ENCODE measurements around the gene USP15. TPM values are rescaled to one million over a fixed set of nuclear protein-coding genes. Genes with fewer than 3 reads are reported as not detected.

USP15 gene
- total and polyA plus RNA-seq, 2 of the 4 experiments (the other 2 are of a cell fraction): 28.5 to 49.6 TPM

GRCh38 chr12:62372134-62372533 lies 111.9 kb downstream of the USP15 start:
- Histone ChIP-seq H3K56ac (ENCODE audit: extremely low read depth, insufficient read depth, low read length) (no peak overlapping the region), H2BK15ac (ENCODE audit: low read depth, low read length) (no peak overlapping the region), H3K9me3 (ENCODE audit: control insufficient read depth, insufficient read depth, low read length) (no peaks in the 10 kb centered on the region), H2AFZ (replicated peaks; ENCODE audit: low read length, poor library complexity) (no peak overlapping the region), H4K8ac (ENCODE audit: low read depth in 2 of 2, low read length in 2 of 2) (no peak overlapping the region), H3K4me3 (ENCODE audit: insufficient read depth, low read depth, low read length) (no peak overlapping the region), H3K9ac (ENCODE audit: low read depth, low read length) (no peak overlapping the region), H3K27ac (ENCODE audit: insufficient read depth, low read length) (no peak overlapping the region), H3K4me1 (ENCODE audit: control insufficient read depth, insufficient read depth, low read length) (no peaks in the 10 kb centered on the region), H2BK120ac (ENCODE audit: low read depth, low read length) (no peak overlapping the region), H2BK20ac (ENCODE audit: low read depth, low read length) (no peak overlapping the region), H3K4ac (ENCODE audit: low read depth, low read length) (no peak overlapping the region), H3K36me3 (ENCODE audit: control insufficient read depth, insufficient read depth, low read length) (no peaks in the 10 kb centered on the region), H2BK5ac (ENCODE audit: low read depth, low read length, poor library complexity, severe bottlenecking) (no peak overlapping the region), H3K27me3 (ENCODE audit: control insufficient read depth, insufficient read depth, low read length) (no peaks in the 10 kb centered on the region), H4K5ac (ENCODE audit: low read depth, low read length) (no peak overlapping the region), H3K14ac (replicated peaks; ENCODE audit: low read depth, low read length) (no peak overlapping the region), H2AK9ac (replicated peaks; ENCODE audit: low read depth, low read length, poor library complexity) (no peak overlapping the region), H3K79me1 (ENCODE audit: low read depth in 1 of 2, low read length in 2 of 2) (peaks cover 9 to 16% of the 10 kb centered on the region in 2 experiments), H2AK5ac (ENCODE audit: low read depth, low read length) (no peak overlapping the region), H3K23ac (ENCODE audit: low read depth, low read length) (no peak overlapping the region), H3K18ac (ENCODE audit: low read depth, low read length) (no peak overlapping the region), H3K9me1 (ENCODE audit: insufficient read depth, low read length) (no peaks in the 10 kb centered on the region), H3K4me2 (ENCODE audit: low read depth, low read length) (no peak overlapping the region), H4K91ac (ENCODE audit: insufficient read depth, low read depth, low read length) (no peak overlapping the region), H4K20me1 (ENCODE audit: insufficient read depth, low read length) (no peaks in the 10 kb centered on the region)
- no CpG with 5 or more reads among the region's 2 CpGs for WGBS, 2 experiments (ENCODE audit: extremely low coverage in 2 of 2, insufficient read length in 1 of 2)
- intact Hi-C loops (cut with micrococcal nuclease) (no loop called here), dilution Hi-C loops (cut with HindIII; ENCODE audit: low sequenced_read_pairs, unreplicated experiment) (no loop called here), in situ Hi-C loops (cut with MboI; ENCODE audit: low sequenced_read_pairs) (no loop called here)
- no peak for TF ChIP-seq ELK1 (IDR thresholded peaks at IDR 0.05; ENCODE audit: borderline replicate concordance, low read depth, low read length)
- no peak for TF ChIP-seq SMC3 (IDR thresholded peaks at IDR 0.05; ENCODE audit: low read depth, low read length)
- no peak for TF ChIP-seq POLR2A (IDR thresholded peaks at IDR 0.05; ENCODE audit: low read depth, low read length)
- no peak for TF ChIP-seq RFX5 (IDR thresholded peaks at IDR 0.05; ENCODE audit: low read depth, low read length)
- no peak for TF ChIP-seq MAZ (IDR thresholded peaks at IDR 0.05; ENCODE audit: borderline replicate concordance, low read depth, low read length)
- no peak for TF ChIP-seq RAD21 (IDR thresholded peaks at IDR 0.05; ENCODE audit: low read length)
- no peak for TF ChIP-seq CHD1 (IDR thresholded peaks at IDR 0.05; ENCODE audit: low read depth, low read length)
- no peak for TF ChIP-seq MXI1 (IDR thresholded peaks at IDR 0.05; ENCODE audit: borderline replicate concordance, low read depth, low read length)
- ATAC-seq (ENCODE audit: low read depth) (no peak), DNase-seq (no peak)
- no TSS peak for BruUV-seq (replicated peaks)
- POLR2A ChIA-PET (ENCODE audit: unreplicated experiment): no interaction called here
- CTCF ChIA-PET: no interaction called here

Data from IMR-90 (cell line).